Stimulated activated CD4-positive, alpha-beta T cell treated with anti-CD3 and anti-CD28 coated beads, Interleukin-12 subunit alpha, Interleukin-12 subunit beta, amount 100 ng/mL, for 4 hours (primary cell): ENCODE data around the gene CARD19.

Experiments
- DNase-seq: peaks from one replicate; pipeline ENCODE4 v3.0.0-alpha.2; 2020

The CARD19 gene

GRCh38 chr9:93121316-93122241 lies 25.6 kb downstream of the CARD19 start:
- DNase-seq: no peak

- no peak for DNase-seq
These were observed 26.8 kb downstream of the CARD19 start for GRCh38 chr9:93122721-93123221.

- no peak for DNase-seq
These were observed 27.7 kb downstream of the CARD19 start for GRCh38 chr9:93123561-93124283.

- no peak for DNase-seq
These were observed 28.8 kb downstream of the CARD19 start for GRCh38 chr9:93124793-93125192.

GRCh38 chr9:93125331-93125894 lies 29.4 kb downstream of the CARD19 start:
- DNase-seq: no peak

DNA sequence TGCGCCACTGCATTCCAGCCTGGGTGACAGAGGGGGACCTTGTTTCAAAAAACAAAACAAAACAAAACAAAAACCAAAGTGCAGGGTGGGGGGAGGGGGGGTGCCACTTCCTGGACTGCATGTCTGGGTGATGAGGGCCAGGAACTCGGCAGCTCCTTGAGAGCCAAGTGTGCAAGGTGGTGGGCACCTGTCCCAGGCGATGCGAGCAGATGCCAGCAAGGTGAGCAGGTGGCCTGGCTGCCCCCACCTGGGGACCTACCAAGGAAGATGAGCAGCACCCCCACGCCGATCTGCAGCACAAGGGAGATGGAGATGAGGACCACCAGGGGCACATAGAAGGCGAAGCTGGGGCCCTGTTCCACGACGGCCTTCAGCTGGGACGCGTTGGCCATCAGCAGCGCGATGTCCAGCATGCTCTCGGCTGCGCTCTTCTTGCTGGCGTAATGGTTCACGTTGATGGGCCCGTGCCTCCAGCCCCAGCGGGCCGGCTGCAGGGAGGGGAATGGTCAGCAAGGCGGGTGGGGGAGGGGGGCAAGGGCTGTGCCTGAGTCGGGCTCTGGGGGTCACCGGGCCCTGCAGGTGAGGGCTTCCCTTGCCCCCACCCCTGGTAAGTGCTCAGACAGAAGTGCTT lies 30.2 kb downstream of the CARD19 start:
- DNase-seq: no peak

- DNase-seq: no peak
These were observed 30.9 kb downstream of the CARD19 start for GRCh38 chr9:93126825-93127368.

GRCh38 chr9:93127395-93127911 lies 31.4 kb downstream of the CARD19 start:
- DNase-seq: no peak

DNA sequence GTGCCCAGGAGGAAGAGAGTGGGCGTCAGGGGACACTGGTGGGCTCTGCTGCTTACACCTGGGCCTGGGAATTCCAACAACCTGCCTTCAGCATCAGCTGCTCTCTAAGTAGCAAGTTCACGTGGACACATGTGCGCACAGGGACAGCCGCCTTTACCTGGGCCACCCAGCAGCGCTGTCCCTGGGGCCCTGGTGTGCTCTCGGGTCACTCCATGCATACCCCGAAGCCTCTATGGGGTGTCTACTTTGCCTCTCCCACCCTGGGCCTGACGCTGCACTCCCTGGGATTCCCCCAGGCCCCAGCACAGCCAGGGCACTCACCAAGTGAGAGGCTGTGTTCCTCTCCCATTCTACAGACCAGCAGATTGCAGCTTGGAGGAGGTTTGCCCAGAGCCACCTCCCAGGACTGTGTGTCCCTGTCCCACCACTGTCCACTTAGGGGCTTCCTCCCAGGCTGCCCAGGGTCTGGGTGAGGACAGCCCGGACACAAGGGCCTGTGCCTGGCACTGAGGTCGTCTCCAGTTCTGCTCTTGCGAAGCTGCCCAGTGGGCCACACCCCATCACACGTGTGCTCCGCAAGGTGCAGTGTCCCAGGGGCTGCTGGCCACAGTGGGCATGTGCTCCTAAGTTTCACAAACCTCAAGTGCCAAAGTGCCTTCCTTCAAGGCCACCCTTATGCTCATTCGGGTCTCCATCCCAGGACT lies 32.1 kb downstream of the CARD19 start:
- no peak for DNase-seq

DNA sequence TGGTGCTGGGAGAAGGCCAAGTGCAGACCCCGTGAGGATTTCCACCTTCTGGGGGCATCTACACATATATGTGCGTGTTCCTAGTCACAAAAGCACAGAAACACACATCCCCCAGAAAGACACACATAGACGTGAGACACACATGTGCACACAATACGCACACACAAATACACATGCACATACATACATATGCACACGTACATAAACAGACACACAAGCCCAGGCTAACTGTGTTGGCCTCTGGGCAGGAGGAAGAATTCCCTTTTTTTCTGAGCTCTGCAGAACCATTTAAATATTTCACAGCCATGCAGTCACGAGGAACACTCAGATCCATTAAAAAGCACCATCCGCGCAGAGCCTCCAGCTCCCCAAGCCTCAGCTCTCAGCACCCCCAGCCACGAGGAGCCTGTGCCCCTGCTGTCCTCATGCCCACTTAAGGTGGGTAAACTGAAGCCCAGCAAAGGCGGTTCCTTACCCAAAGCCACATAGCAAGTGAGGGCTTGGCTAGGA lies 32.8 kb downstream of the CARD19 start:
- DNase-seq: no peak

- no peak for DNase-seq
These were observed 33.3 kb downstream of the CARD19 start for GRCh38 chr9:93129286-93129685.

DNA sequence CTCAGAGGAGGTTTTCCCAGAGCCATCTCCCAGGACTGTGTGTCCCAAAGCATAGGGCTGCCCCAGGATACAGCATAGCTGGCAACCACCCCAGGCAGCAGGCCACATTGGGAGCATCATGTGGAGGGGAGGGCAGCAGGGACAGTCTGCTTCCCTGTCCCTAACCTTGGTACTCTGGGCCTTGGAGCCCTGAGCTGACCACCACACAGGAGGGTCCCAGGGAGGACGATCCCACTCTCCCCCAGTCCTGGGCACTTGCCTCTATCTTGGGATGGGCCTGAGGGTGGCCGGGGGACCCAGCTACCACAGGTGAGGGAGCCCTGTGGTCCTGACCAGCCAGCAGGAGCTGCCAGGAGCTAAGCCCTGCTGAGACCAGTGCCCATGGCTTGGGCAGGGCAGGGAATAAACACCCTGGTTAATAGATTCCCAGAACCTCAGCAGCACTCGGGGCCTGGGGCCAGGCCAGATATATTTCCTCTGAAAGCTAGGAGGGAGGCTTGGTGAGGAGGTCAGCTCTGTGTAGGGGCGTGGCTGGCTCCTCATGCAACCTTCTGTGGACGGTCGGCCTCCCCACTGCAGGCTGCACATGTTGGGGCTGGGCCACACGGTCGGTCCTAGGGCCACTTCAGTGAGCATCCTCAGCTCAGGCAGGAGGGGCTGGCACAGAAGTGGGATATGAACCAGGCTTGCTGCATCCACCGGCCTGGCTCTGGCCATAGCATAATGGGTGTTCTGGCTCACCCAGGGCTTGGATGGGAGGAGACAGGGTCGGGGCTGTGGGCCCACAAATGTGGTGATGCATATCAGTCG lies 33.9 kb downstream of the CARD19 start:
- DNase-seq: no peak

DNA sequence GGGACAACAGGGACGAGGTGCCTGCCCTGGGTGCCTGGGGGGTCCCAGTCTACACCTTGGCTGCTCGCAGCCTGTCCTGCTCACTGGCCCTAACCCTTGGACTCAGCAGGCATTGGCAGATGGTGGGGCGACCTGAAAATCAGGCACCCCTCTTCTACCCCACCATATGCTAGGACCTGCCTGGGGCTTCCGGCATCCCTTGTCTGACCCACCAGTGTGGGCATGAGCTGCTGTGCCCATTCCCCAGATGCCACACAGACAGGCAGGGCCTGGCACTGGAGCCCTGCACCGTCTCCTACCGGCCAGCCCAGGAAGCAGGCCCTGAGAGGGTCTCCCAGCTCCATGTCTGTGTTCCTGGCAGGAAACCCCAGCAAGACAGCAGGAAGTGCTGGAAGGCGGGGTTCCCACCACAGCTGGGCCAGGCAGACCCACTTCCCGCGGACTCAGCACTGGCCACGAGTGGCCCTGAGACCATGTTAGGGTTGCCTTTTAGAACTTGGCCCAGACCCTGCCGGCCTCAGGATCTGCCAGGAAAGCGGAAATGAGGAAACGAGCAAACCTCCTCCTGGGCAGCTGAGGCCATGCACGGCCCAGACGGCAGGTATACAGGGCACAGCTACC lies 35.0 kb downstream of the CARD19 start:
- DNase-seq: no peak

GRCh38 chr9:93131599-93132286 lies 35.7 kb downstream of the CARD19 start:
- DNase-seq: no peak

DNA sequence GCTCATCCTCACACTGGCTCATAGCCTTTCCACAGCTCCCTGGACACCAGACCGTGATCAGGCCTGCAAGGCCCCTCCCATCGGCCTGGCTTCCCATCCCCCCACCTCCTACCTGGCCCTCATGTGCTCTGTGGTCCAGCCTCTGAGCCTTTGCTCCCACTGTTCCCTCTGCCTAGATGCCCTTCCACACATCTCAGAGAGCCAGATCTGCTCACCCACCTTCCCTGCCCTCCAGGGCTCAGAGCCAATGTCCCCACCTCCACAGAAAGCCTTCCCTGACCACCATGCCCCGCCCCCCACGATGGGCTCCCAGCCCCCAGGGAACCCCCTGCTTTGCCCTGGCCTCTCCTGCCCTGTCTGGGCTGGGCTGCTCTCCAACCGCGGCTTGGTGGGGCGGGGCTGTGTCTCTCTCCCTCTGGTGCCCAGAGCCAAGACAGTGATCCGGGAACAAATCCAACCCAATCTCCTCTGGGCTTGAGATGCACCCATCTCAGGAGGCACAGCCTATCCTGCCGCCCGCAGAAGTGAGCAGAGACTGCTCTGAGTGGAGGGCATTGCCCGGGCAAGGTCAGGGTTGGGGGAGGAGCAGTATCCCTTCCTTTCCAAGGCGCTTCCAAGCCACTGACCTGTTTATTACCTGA lies 36.4 kb downstream of the CARD19 start:
- no peak for DNase-seq

DNA sequence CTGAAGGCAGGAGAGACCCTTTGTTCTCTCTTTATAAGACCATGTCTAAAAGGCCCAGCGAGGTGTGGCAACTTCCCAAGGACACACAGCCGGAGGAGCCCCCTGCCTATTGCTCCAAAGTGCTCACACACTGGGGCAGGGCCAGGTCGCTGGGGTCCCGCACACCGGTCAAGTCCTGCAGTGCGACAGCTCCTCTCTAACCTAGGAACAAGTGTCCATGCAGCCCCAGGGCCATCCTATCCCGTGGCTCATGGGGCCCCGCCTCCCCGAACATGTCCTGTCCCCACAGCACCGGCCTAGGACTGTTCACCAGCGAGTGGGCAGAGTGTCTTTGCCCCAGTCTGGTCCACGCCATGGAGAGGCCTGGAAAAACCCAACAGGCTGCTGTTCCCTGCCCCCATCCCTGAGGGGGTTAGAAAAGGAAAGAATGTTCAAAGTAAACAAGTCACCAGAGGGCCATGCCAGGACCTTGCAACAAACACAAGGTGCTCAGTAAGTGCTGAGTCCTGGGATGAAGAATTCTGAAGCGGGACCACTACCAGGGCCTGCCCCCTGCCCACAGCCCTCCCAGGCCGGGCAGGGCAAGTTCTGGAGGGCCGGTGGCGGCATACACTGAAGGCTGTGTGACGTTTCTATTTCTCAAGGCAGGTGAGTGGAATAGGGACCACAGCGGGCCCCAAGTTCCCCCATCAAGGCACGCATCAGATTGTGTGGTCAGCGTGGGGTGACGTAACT lies 37.1 kb downstream of the CARD19 start:
- DNase-seq: no peak

- DNase-seq: no peak
These were observed 37.6 kb downstream of the CARD19 start for GRCh38 chr9:93133681-93134014.

DNA sequence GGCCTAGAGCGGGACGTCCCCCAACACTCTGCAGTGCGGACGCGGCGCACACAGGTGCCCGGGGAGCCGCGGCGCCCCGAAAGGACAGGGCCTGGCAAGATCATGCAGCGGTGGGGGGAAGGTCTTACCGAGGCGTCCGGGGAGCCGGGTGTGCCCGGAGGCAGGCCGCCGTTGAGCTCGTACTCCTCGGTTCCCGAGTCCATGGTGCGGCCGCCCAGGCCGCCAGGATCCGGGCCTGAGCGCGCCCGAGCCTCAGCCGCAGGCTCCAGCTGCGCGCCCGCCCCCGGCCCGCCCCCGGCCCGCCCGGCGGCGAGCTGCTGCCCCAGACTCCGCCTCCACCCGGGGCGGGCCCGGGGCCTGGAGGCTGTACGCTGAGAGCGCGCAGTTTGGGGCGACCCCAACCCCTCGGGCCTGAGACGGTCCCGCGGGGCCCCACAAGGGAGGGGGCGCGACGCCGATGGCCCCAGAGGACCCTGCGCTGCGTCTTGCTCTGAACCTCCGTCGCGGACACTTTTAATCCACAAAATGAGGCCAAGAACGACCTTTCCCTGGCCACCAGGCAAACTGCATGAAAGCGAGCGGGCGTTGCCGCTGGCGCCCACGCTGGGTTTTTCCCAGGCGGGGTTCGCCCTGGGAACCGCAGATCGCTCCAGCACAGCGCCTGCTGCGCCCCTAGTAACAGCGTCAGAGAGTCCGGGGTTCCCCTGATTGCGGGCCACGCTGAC lies 38.2 kb downstream of the CARD19 start, which contains the start of gene NINJ1:
TSS of gene NINJ1 (minus strand) at position 237 of the 725 bp plus-strand sequence. CDS start at position 203, 34 bp downstream.
- DNase-seq: peak; percentile 82
